Measurements from ENCODE around the gene LNX2. TPM values are rescaled to one million over a fixed set of nuclear protein-coding genes. Genes with fewer than 3 reads are reported as not detected.
"Not testable (repeated sequence)": the region's sequence is repeated elsewhere in the genome, so short reads cannot be mapped to it uniquely, and the experiment has no call there.

The LNX2 gene
- total and polyA plus RNA-seq, 2 donors (not counting 1 experiment from before 2014, with no cell fraction given), result 2.9 to 10.9 TPM

- no peak for ATAC-seq (ENCODE audit: low read depth)
- Mint-ChIP-seq H3K27ac (no peak overlapping the region), H3K4me3 (no peak overlapping the region), H3K9me3 (ENCODE audit: insufficient read depth) (no peaks in the 10 kb centered on the region), H3K4me1 (peaks cover 35% of the 10 kb centered on the region), H3K27me3 (no peaks in the 10 kb centered on the region)
- 92% methylated on average over 2 of the region's 4 CpGs for WGBS (ENCODE audit: insufficient coverage)
- Histone ChIP-seq H2AFZ (ENCODE audit: insufficient read depth, low read depth, low read length, poor library complexity, severe bottlenecking) (no peak overlapping the region), H3K9me3 (ENCODE audit: control extremely low read depth in 1 of 3, control insufficient read depth in 2 of 3, insufficient read depth in 1 of 3, low read length in 2 of 3) (no peaks in the 10 kb centered on the region), H3K36me3 (replicated peaks in 1 of 2; ENCODE audit: control extremely low read depth in 1 of 2, control insufficient read depth in 1 of 2, extremely low read depth in 1 of 2, insufficient read depth in 2 of 2, low read length in 1 of 2) (peaks cover 17 to 28% of the 10 kb centered on the region in 2 experiments), H4K20me1 (ENCODE audit: control insufficient read depth, insufficient read depth, low read length, poor library complexity, severe bottlenecking) (peaks cover 54% of the 10 kb centered on the region), H3K27me3 (replicated peaks in 1 of 4; ENCODE audit: control extremely low read depth in 1 of 4, control insufficient read depth in 3 of 4, insufficient read depth in 4 of 4, low read length in 3 of 4) (no peaks in the 10 kb centered on the region), H3K9ac (ENCODE audit: low read length) (no peak overlapping the region), H3K4me3 (ENCODE audit: control extremely low read depth in 1 of 5, extremely low read depth in 1 of 5, insufficient read depth in 1 of 5, low read depth in 2 of 5, low read length in 4 of 5) (no peak overlapping the region), H3K4me2 (replicated peaks; ENCODE audit: low read depth, low read length, poor library complexity, severe bottlenecking) (no peak overlapping the region), H3K27ac (ENCODE audit: low read length in 2 of 2) (no peak overlapping the region), H3K79me2 (ENCODE audit: control insufficient read depth, insufficient read depth, low read length) (peaks cover 75% of the 10 kb centered on the region), H3K4me1 (ENCODE audit: control insufficient read depth in 2 of 2, insufficient read depth in 2 of 2, low read length in 2 of 2) (no peaks in the 10 kb centered on the region)
- DNase-seq, result no peak
- no peak for TF ChIP-seq EZH2 (IDR thresholded peaks at IDR 0.05; ENCODE audit: borderline replicate concordance, insufficient read depth, low read depth, low read length, poor library complexity, severe bottlenecking)
- no peak for TF ChIP-seq CTCF (IDR thresholded peaks at IDR 0.05)
- CTCF ChIA-PET, result interaction anchor here (1.0 kb wide), 1 partner anchor 18 kb away, joined by 3 read pairs; no protein-coding TSS in a partner anchor
- POLR2A ChIA-PET, result no interaction called here
- intact Hi-C loops (cut with micrococcal nuclease), result no loop called here
Measured at GRCh38 chr13:27631156-27631555, 10.8 kb upstream of the LNX2 start.

GRCh38 chr13:27628766-27629165 lies 8.4 kb upstream of the LNX2 start:
- CTCF ChIA-PET, result interaction anchor here (1.4 kb wide), 1 partner anchor 202 kb away, joined by 3 read pairs; no protein-coding TSS in a partner anchor
- DNase-seq; H3K9me3 ChIP-seq (ENCODE audit: control extremely low read depth in 1 of 3, control insufficient read depth in 2 of 3, insufficient read depth in 1 of 3, low read length in 2 of 3); H3K27me3 Mint-ChIP-seq; H3K9me3 Mint-ChIP-seq (ENCODE audit: insufficient read depth); H3K27me3 ChIP-seq (replicated peaks in 1 of 4; ENCODE audit: control extremely low read depth in 1 of 4, control insufficient read depth in 3 of 4, insufficient read depth in 4 of 4, low read length in 3 of 4); H3K27ac ChIP-seq (ENCODE audit: low read length in 2 of 2); POLR2A ChIA-PET; H3K4me3 Mint-ChIP-seq; H3K4me3 ChIP-seq (ENCODE audit: control extremely low read depth in 1 of 5, extremely low read depth in 1 of 5, insufficient read depth in 1 of 5, low read depth in 2 of 5, low read length in 4 of 5); ATAC-seq (ENCODE audit: low read depth); H3K9ac ChIP-seq (ENCODE audit: low read length); H3K4me1 ChIP-seq (ENCODE audit: control insufficient read depth in 2 of 2, insufficient read depth in 2 of 2, low read length in 2 of 2); H3K4me2 ChIP-seq (replicated peaks; ENCODE audit: low read depth, low read length, poor library complexity, severe bottlenecking); H2AFZ ChIP-seq (ENCODE audit: insufficient read depth, low read depth, low read length, poor library complexity, severe bottlenecking); H3K27ac Mint-ChIP-seq: not testable (repeated sequence)
- H4K20me1 ChIP-seq (ENCODE audit: control insufficient read depth, insufficient read depth, low read length, poor library complexity, severe bottlenecking), result peaks cover 69% of the 10 kb centered on the region
- peaks cover 89% of the 10 kb centered on the region for H3K79me2 ChIP-seq (ENCODE audit: control insufficient read depth, insufficient read depth, low read length)
- WGBS (ENCODE audit: insufficient coverage), result 100% methylated on average over 2 of the region's 4 CpGs
- H3K36me3 ChIP-seq (replicated peaks in 1 of 2; ENCODE audit: control extremely low read depth in 1 of 2, control insufficient read depth in 1 of 2, extremely low read depth in 1 of 2, insufficient read depth in 2 of 2, low read length in 1 of 2), result peaks cover 17 to 33% of the 10 kb centered on the region in 2 experiments
- intact Hi-C loops (cut with micrococcal nuclease), result loop anchor here (10.0 kb wide), 2 partner anchors 94 to 644 kb away; no protein-coding TSS in a partner anchor
- H3K4me1 Mint-ChIP-seq, result peaks cover 42% of the 10 kb centered on the region
